T-helper 2 cell treated with Interferon-gamma antibody and Interleukin-4, amounts not matched to agents 5 μg/mL and 100 μg/mL, for 36 hours (primary cell): ENCODE measurements around the gene EPN1.

Experiments used
- DNase-seq: peaks from one replicate; pipeline ENCODE4 v3.0.0; 2021; ENCODE audit warnings: low spot score
- H3K27ac Mint-ChIP-seq: one replicate; pipeline ENCODE4 v1.8.0; 2021; ENCODE audit warnings: mild to moderate bottlenecking, mixed read lengths
- H3K27me3 Mint-ChIP-seq: one replicate; pipeline ENCODE4 v1.8.0; 2021; ENCODE audit warnings: low read depth, mixed read lengths
- H3K36me3 Mint-ChIP-seq: one replicate; pipeline ENCODE4 v1.8.0; 2021; ENCODE audit warnings: low read depth, mixed read lengths
- H3K4me1 Mint-ChIP-seq: one replicate; pipeline ENCODE4 v1.8.0; 2021; ENCODE audit warnings: low read depth, mixed read lengths
- H3K4me3 Mint-ChIP-seq: one replicate; pipeline ENCODE4 v1.8.0; 2022; ENCODE audit warnings: mild to moderate bottlenecking, moderate library complexity, mixed read lengths
- H3K9me3 Mint-ChIP-seq: one replicate; pipeline ENCODE4 v1.8.0; 2021; ENCODE audit warnings: mixed read lengths

EPN1 gene

DNA sequence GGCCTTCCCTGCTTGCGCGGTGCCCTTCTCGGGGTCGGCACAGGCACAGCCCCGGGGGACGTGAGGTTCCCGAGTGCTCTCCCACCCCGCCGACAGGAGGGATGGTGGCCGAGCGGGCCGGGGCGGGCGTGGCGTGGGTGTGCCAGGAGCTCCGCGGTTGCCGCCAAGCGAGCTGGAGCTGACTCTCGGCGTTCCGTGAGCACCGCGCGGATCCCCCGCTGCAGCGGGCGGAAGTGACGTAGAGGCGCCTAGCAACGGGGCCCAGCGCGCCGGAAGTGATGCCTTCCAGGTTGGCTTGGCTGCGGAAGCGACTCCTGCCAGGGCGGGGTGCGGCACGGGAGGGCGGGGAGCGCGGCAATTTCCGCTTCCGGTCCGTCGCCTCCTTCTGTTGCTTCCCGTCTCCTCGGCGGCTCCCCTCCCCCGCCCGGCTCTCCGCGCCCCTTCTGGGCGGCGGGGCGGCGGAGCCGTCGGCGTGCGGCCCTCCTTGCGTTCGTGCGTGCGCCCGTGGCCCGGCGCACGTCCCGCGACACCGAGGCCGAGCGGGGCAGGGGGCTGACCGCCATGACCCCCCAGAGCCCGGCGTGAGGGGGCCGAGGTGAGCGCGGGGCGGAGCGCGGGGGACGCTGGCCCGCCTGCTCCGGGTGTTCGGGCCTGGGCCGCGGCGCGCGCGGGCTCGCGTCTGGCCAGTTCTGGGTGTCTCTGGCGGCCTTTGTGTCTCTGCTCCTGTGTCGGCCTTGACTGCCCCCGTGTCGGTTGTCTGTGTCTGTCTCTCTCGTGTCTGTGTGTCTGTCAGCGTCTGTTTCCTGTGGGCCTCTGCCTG is at the start of gene EPN1:
TSS of gene EPN1 (plus strand) at position 386 of the 820 bp plus-strand sequence. CDS start 3,402 bp downstream, outside the sequence.
- Mint-ChIP-seq H3K9me3 (no peaks in the 10 kb centered on the region), H3K4me1 (peaks cover 28% of the 10 kb centered on the region), H3K36me3 (peaks cover 49% of the 10 kb centered on the region), H3K27ac (peak within 1 kb of the TSS; percentile 93), H3K4me3 (peak within 1 kb of the TSS; percentile 97), H3K27me3 (no peaks in the 10 kb centered on the region)
- DNase-seq: peak; percentile 96

DNA sequence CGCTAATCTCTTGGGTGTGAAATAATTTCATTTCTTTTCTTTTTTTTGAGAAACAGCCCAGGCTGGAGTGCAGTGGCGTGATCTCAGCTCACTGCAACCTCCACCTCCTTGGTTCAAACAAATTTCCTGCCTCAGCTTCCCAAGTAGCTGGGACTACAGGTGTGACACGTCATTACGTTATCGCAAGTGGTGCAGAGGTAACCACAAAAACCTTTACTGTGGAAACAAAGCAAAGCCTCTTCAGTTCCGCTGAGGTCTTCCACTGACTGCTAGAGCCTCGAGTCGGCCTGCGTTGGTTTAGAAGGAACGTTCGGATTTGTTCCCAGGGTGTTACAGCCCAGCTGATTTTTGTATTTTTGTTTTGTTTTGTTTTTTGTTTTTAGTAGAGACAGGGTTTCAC is 48.7 kb upstream of the EPN1 start:
- Mint-ChIP-seq H3K27me3 (peaks cover 9% of the 10 kb centered on the region), H3K4me1 (peaks cover 29% of the 10 kb centered on the region), H3K36me3 (no peaks in the 10 kb centered on the region), H3K27ac (peak overlapping the region; percentile 82), H3K9me3 (peaks cover 3% of the 10 kb centered on the region), H3K4me3 (peak overlapping the region; percentile 76)
- peak; percentile 70 for DNase-seq

DNA sequence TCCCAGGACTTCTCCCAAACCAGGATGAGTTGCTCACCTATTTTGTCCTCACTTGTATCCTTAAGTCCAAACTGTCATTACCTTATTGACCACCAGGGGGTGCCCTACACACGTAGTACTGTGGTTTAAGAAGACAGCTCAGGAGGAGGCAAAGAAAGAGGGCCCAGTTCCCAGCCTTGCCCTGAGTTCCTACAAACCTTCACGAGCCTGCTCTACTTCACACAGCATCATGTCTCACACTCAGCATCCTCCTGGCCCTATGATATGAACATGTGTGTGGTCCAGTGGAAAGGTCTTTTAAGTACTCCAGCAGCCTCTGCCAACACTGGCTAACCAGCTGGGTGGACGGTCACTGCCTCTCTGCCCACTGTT is 42.6 kb upstream of the EPN1 start:
- peak; percentile 79 for DNase-seq
- Mint-ChIP-seq H3K27me3 (peaks cover 6% of the 10 kb centered on the region), H3K4me1 (peaks cover 32% of the 10 kb centered on the region), H3K27ac (peak overlapping the region; percentile 44), H3K9me3 (no peaks in the 10 kb centered on the region), H3K4me3 (peak overlapping the region; percentile 22), H3K36me3 (peaks cover 20% of the 10 kb centered on the region)

DNA sequence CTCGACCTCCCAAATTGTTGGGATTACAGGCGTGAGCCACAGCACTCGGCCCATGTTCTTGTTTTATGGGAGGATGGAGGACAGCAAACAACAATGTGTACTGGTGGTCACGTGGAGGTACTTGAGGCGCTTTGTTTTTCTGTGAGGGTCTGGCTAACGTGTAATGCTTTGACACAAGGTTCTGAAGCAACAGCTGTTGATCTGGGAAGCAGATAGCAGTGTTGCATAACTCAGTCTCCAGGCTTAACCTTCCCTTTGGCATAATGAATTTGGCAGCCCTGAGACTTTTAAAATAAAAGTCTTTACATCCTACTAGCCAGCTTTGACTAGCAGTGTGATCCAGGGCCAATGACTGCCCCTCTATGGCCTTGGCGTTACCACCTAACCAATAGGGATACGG is 41.2 kb upstream of the EPN1 start:
- DNase-seq: no peak
- Mint-ChIP-seq H3K4me1 (peaks cover 36% of the 10 kb centered on the region), H3K4me3 (peak overlapping the region; percentile 99), H3K36me3 (peaks cover 27% of the 10 kb centered on the region), H3K27ac (peak overlapping the region; percentile 54), H3K9me3 (peaks cover under 1% of the 10 kb centered on the region), H3K27me3 (peaks cover under 1% of the 10 kb centered on the region)

DNA sequence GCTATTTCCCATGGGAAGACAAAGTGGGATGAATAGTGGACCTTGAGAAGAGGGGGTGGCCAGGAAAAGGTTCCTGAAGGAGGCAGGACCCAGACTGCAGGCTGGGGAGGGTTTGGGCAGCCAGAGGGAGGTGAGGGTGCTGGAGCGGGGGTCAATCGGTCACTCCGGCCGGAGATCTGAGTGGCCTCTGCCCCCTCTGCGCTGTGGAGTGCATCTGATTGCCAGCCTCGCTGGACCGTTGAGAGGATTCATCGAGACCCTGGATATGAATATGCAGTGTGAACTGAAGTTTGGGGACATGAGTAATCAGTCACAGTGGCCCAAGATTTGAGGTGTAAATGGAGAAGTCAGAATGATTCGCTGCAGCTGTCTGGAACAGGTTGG is 39.7 kb upstream of the EPN1 start:
- Mint-ChIP-seq H3K4me3 (peak overlapping the region; percentile 99), H3K27ac (peak overlapping the region; percentile 100), H3K36me3 (peaks cover 31% of the 10 kb centered on the region), H3K27me3 (no peaks in the 10 kb centered on the region), H3K9me3 (peaks cover 3% of the 10 kb centered on the region), H3K4me1 (peaks cover 42% of the 10 kb centered on the region)
- no peak for DNase-seq

DNA sequence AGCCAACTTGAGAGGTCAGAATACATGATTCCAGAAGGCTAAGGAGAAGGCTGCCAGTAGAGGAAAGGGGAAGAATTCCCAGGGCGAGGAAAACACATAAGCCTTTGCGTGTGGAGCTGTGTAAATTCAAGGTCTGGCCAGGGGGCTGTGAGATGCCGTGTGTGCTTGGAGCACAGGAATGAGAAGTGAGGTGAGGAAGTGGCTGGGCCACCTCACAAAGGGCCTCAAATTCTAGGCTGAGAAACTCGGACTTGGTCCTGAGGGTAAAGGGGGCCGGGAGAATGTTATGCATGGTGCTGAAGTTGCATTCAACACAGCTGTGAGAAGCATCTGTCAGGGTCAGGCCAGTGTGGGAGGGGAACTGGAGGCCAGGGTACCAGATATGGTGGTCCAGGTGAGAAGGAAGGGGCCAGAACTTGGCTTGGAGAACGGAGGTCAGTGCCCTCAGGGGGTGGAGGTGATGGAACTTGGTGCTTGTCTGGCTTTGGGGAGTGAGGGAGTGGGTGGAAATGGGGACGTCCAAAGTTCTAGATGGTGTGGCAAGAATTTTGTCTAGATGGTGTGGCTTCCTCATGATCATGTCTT is 39.1 kb upstream of the EPN1 start:
- Mint-ChIP-seq H3K4me3 (peak overlapping the region; percentile 99), H3K4me1 (peaks cover 44% of the 10 kb centered on the region), H3K27ac (peak overlapping the region; percentile 100), H3K27me3 (no peaks in the 10 kb centered on the region), H3K36me3 (peaks cover 31% of the 10 kb centered on the region), H3K9me3 (peaks cover 3% of the 10 kb centered on the region)
- no peak for DNase-seq

- DNase-seq: no peak
- peaks cover 3% of the 10 kb centered on the region for H3K9me3 Mint-ChIP-seq
- peaks cover 41% of the 10 kb centered on the region for H3K4me1 Mint-ChIP-seq
- H3K36me3 Mint-ChIP-seq: peaks cover 31% of the 10 kb centered on the region
- H3K27ac Mint-ChIP-seq: peak overlapping the region; percentile 24
- no peaks in the 10 kb centered on the region for H3K27me3 Mint-ChIP-seq
- peak overlapping the region; percentile 99 for H3K4me3 Mint-ChIP-seq
These were observed 38.3 kb upstream of the EPN1 start for GRCh38 chr19:55636723-55637122.

DNA sequence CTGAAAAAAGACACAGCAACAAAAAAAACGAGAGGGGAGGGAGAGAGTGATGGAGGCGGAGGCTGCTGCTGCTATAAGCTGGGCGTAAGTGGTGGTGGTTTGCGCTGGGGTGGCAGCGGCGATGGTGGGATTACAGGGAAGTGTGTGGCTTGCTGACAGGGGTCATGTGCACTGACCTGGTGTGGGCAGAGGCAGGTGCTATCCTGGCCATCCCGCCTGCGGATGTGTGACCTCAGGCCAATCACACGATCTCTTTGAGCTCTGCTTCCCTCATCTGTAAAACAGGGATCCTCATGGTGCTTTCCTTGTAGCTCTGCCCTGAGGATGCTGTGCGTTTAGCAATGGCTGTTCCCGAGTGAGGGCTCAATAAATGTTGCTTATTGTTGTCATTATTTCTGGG is 37.5 kb upstream of the EPN1 start:
- Mint-ChIP-seq H3K4me1 (peaks cover 39% of the 10 kb centered on the region), H3K27me3 (no peaks in the 10 kb centered on the region), H3K27ac (peak overlapping the region; percentile 62), H3K36me3 (peaks cover 31% of the 10 kb centered on the region), H3K9me3 (peaks cover 3% of the 10 kb centered on the region), H3K4me3 (peak overlapping the region; percentile 16)
- DNase-seq: no peak

GRCh38 chr19:55638864-55639359 is 36.1 kb upstream of the EPN1 start:
- Mint-ChIP-seq H3K27ac (peak overlapping the region; percentile 72), H3K9me3 (peaks cover 3% of the 10 kb centered on the region), H3K36me3 (peaks cover 36% of the 10 kb centered on the region), H3K4me3 (peak overlapping the region; percentile 46), H3K4me1 (peaks cover 44% of the 10 kb centered on the region), H3K27me3 (no peaks in the 10 kb centered on the region)
- peak; percentile 58 for DNase-seq

DNA sequence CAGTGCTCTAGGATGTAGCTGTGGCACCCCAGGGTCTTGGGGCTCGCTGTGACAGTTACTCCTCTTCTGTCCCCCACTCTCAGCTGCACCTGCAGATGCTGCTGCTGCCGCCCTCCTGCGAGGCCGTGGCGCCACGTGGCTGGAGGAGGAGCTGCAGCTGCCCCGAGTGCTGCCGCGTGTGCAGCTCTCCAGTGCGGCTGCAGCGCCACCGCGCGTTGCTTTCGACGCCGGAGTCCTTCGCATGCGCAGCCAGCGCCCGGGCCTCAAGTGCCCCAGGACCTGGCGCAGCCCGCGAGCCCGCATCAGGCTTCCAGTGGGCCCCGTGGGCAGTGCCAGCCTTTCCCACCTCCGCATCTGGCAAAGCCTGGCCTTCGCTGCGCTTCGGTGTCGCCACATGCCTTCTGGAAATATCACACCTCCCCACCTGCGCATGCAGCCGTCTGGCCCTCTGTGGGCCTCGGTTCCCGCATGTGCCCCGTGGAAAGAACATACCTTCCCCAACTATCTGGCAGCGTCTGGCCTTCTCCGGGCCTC is 34.9 kb upstream of the EPN1 start:
- no peaks in the 10 kb centered on the region for H3K27me3 Mint-ChIP-seq
- peak; percentile 68 for DNase-seq
- H3K4me1 Mint-ChIP-seq: peaks cover 44% of the 10 kb centered on the region
- peaks cover 31% of the 10 kb centered on the region for H3K36me3 Mint-ChIP-seq
- peaks cover 3% of the 10 kb centered on the region for H3K9me3 Mint-ChIP-seq
- H3K4me3 Mint-ChIP-seq: peak overlapping the region; percentile 78
- H3K27ac Mint-ChIP-seq: peak overlapping the region; percentile 77

- Mint-ChIP-seq H3K27me3 (no peaks in the 10 kb centered on the region), H3K27ac (peak within 1 kb of the TSS; percentile 88), H3K4me3 (peak within 1 kb of the TSS; percentile 88), H3K36me3 (peaks cover 31% of the 10 kb centered on the region), H3K4me1 (peaks cover 39% of the 10 kb centered on the region), H3K9me3 (peaks cover 3% of the 10 kb centered on the region)
- peak; percentile 70 for DNase-seq
These were observed 34.2 kb upstream of the EPN1 start, which contains the start of gene ZNF580 for GRCh38 chr19:55640577-55641425. ZNF580 (plus strand) TSS chr19:55641002; CDS start chr19:55642509, 1,507 bp downstream.

DNA sequence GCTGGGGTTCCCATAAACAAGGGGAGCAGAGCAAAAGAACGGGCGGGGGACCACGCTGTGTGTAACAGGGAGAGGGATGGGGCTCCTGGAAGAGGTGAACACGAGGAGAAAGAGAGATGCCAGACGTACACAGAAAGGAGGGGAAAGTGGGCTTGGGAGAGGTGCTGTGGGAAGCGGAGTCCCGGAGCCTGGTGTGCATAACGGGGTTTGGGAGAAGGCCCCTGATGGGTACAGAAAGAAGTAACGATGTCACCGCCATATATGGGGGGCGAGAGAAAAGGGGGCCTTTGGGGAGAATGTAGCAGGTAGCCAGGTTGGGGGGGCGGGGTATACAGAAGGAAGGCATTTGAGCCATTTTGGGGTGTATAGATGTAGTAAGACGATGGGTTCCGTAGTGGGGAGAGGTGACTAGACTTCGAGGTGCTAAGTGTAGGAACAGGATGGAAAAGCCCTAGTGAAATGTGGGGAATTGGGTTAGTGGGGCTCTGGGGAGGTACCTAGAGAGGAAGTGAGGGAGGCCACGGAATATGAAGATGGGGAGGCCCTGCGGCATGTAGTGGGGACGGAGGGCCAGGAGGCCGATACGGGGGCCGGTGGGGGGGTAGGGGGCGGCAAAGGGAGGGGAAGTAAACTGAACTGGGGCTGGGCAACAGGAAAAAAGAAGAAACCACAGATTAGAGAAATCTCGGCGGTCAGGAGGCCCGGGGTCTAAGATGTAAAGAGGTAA is 33.4 kb upstream of the EPN1 start:
- Mint-ChIP-seq H3K9me3 (peaks cover 3% of the 10 kb centered on the region), H3K27me3 (no peaks in the 10 kb centered on the region), H3K4me3 (peak overlapping the region; percentile 88), H3K27ac (peak overlapping the region; percentile 88), H3K4me1 (peaks cover 31% of the 10 kb centered on the region), H3K36me3 (peaks cover 24% of the 10 kb centered on the region)
- DNase-seq: no peak
